ENCODE results near the gene PPIF.

The PPIF gene

GRCh38 chr10:79387974-79388850 lies 40.9 kb downstream of the PPIF start:
- no peak for TF ChIP-seq CTCF (IDR thresholded peaks at IDR 0.05; ENCODE audit: insufficient read depth, low read length, missing control alignments)
- H3K4me3 ChIP-seq (ENCODE audit: low read depth, low read length) = no peak overlapping the region
- no peak for DNase-seq (ENCODE audit: low read depth, low spot score)
- ChIA-PET POLR2A (no interaction called here), CTCF (interaction anchor here (0.9 to 6.5 kb wide), 5 partner anchors 9 to 87 kb away, joined by 3 to 35 read pairs (median 4); no protein-coding TSS in a partner anchor)

- ChIA-PET POLR2A (interaction anchor here (1.2 kb wide), 1 partner anchor 55 kb away, joined by 3 read pairs; the partner anchor contains the start of gene ZCCHC24), CTCF (interaction anchor here (3.6 to 6.5 kb wide), 2 partner anchors 10 to 16 kb away, joined by 30 to 35 read pairs; no protein-coding TSS in a partner anchor)
- no peak for TF ChIP-seq CTCF (IDR thresholded peaks at IDR 0.05; ENCODE audit: insufficient read depth, low read length, missing control alignments)
- no peak for DNase-seq (ENCODE audit: low read depth, low spot score)
- H3K4me3 ChIP-seq (ENCODE audit: low read depth, low read length) = no peak overlapping the region
Measured at GRCh38 chr10:79390057-79390456, 42.8 kb downstream of the PPIF start.

GRCh38 chr10:79390551-79391229 lies 43.4 kb downstream of the PPIF start:
- no peak for TF ChIP-seq CTCF (IDR thresholded peaks at IDR 0.05; ENCODE audit: insufficient read depth, low read length, missing control alignments)
- CTCF ChIA-PET = interaction anchor here (2.1 to 6.5 kb wide), 2 partner anchors 9 to 15 kb away, joined by 10 to 35 read pairs; no protein-coding TSS in a partner anchor
- DNase-seq (ENCODE audit: low read depth, low spot score) = no peak
- POLR2A ChIA-PET = interaction anchor here (1.2 kb wide), 2 partner anchors 9 to 54 kb away, joined by 3 to 5 read pairs; partner anchors contain the start of gene ZCCHC24
- no peak overlapping the region for H3K4me3 ChIP-seq (ENCODE audit: low read depth, low read length)

- no peak overlapping the region for H3K4me3 ChIP-seq (ENCODE audit: low read depth, low read length)
- DNase-seq (ENCODE audit: low read depth, low spot score) = no peak
- ChIA-PET POLR2A (interaction anchor here (1.2 kb wide), 1 partner anchor 8 kb away, joined by 5 read pairs; no protein-coding TSS in a partner anchor), CTCF (interaction anchor here (0.9 to 6.5 kb wide), 3 partner anchors 8 to 23 kb away, joined by 3 to 35 read pairs (median 10); no protein-coding TSS in a partner anchor)
- no peak for TF ChIP-seq CTCF (IDR thresholded peaks at IDR 0.05; ENCODE audit: insufficient read depth, low read length, missing control alignments)
Measured at GRCh38 chr10:79391231-79392019, 44.2 kb downstream of the PPIF start.

GRCh38 chr10:79392020-79392398 lies 44.7 kb downstream of the PPIF start:
- ChIA-PET CTCF (interaction anchor here (0.9 to 6.5 kb wide), 3 partner anchors 8 to 24 kb away, joined by 3 to 35 read pairs (median 10); no protein-coding TSS in a partner anchor), POLR2A (no interaction called here)
- no peak overlapping the region for H3K4me3 ChIP-seq (ENCODE audit: low read depth, low read length)
- no peak for DNase-seq (ENCODE audit: low read depth, low spot score)
- TF ChIP-seq CTCF (IDR thresholded peaks at IDR 0.05; ENCODE audit: insufficient read depth, low read length, missing control alignments) = no peak

All from AG04449 (cell line).